Nephron progenitor cell (in vitro differentiated cells): ENCODE results near the gene TSC22D3.
"Not testable (repeated sequence)": the region's sequence is repeated elsewhere in the genome, so short reads cannot be mapped to it uniquely, and the experiment has no call there.

Source experiments
- DNase-seq: peaks from one replicate; pipeline ENCODE4 v3.0.0; 2021
- H3K27ac Mint-ChIP-seq: 2 replicates; pipeline ENCODE4 v1.8.0; 2021; ENCODE audit warnings: mild to moderate bottlenecking, moderate library complexity, mixed read lengths
- H3K27me3 Mint-ChIP-seq: 2 replicates; pipeline ENCODE4 v1.8.0; 2021; ENCODE audit warnings: mild to moderate bottlenecking, low read depth, mixed read lengths; ENCODE audit not compliant: poor library complexity
- H3K36me3 Mint-ChIP-seq: 2 replicates; pipeline ENCODE4 v1.8.0; 2021; ENCODE audit warnings: low read depth, mixed read lengths
- H3K4me1 Mint-ChIP-seq: 2 replicates; pipeline ENCODE4 v1.8.0; 2021; ENCODE audit warnings: mixed read lengths
- H3K4me3 Mint-ChIP-seq: 2 replicates; pipeline ENCODE4 v1.8.0; 2021; ENCODE audit warnings: mild to moderate bottlenecking, moderate library complexity, mixed read lengths
- H3K9me3 Mint-ChIP-seq: 2 replicates; pipeline ENCODE4 v1.8.0; 2021; ENCODE audit warnings: mild to moderate bottlenecking, moderate library complexity, mixed read lengths
- CTCF ChIP-seq: fragments of 200-600 bp; sonication (generic); IDR thresholded peaks from 2 replicates; pipeline ENCODE4 v1.5.0; 2021; ENCODE audit warnings: antibody characterized with exemption

TSC22D3 gene

DNA sequence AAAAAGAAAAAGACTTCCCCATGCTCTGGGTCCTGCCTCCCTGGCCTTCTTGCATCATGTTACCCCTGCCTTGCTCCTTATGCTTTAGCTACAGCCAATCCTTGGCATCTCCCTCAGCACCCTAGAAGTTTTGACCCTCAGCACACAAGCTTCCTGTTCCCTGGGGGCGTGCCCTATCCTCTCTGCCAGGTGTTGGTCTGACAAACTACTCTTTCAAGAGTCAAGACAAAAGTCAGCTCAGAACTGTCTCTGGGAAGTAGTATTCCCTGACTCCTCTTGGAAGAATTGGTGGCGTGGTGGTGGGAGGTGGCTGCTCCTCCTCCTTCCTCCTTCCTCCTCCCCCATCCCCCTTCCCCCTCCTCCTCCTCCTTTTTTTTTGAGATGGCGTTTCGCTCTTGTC is 106.3 kb downstream of the TSC22D3 start:
- H3K9me3 Mint-ChIP-seq: peaks cover 45% of the 10 kb centered on the region
- no peak for DNase-seq
- H3K27me3 Mint-ChIP-seq: peaks cover 14% of the 10 kb centered on the region
- no peak for TF ChIP-seq CTCF
- H3K4me1 Mint-ChIP-seq: peaks cover 26% of the 10 kb centered on the region
- no peak overlapping the region for H3K27ac Mint-ChIP-seq
- peaks cover 16% of the 10 kb centered on the region for H3K36me3 Mint-ChIP-seq
- H3K4me3 Mint-ChIP-seq: peak overlapping the region; percentile 49

DNA sequence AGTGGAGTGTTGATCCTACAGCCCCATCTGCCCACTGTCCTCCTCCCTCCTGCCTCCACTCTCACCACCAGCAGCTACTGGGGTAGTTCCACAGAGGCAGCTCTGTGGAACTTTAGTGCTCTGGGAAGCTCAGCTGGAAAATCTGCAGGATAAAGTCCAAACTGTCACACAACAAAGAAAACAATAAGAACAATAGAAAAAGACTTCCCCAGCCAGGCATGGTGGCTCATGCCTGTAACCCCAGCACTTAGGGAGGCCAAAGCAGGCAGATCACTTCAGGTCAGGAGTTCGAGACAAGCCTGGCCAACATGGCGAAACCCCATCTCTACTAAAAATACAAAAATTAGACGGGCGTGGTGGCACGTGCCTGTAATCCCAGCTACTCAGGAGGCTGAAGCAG is 106.9 kb downstream of the TSC22D3 start:
- Mint-ChIP-seq H3K27me3 (peaks cover 14% of the 10 kb centered on the region), H3K9me3 (peaks cover 46% of the 10 kb centered on the region), H3K4me1 (peaks cover 24% of the 10 kb centered on the region), H3K36me3 (peaks cover 16% of the 10 kb centered on the region)
- H3K27ac Mint-ChIP-seq, DNase-seq, H3K4me3 Mint-ChIP-seq: not testable (repeated sequence)

GRCh38 chrX:107667426-107667825 is 108.2 kb downstream of the TSC22D3 start:
- H3K36me3 Mint-ChIP-seq: peaks cover 16% of the 10 kb centered on the region
- H3K27me3 Mint-ChIP-seq: peaks cover 18% of the 10 kb centered on the region
- no peak for TF ChIP-seq CTCF
- H3K4me1 Mint-ChIP-seq: peaks cover 23% of the 10 kb centered on the region
- H3K4me3 Mint-ChIP-seq: no peak overlapping the region
- DNase-seq: no peak
- peaks cover 42% of the 10 kb centered on the region for H3K9me3 Mint-ChIP-seq
- H3K27ac Mint-ChIP-seq: no peak overlapping the region

DNA sequence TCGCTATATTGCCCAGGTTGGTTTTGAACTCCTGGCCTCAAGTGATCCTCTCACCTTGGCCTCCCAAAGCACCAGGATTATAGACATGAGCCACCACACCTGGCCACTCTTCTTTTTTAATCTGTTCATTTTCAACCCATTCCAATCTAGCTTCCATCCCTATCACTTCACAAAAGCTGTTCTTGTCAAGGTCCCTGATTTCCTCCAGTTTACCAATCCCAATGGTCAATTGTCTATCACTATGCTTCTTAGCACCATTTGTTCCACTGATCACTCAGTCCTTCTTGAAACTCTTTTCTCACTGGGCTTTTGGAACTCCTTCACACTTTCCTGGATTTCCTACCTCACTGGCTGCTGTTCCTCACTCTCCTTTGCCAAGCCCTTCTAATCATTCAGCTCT is 108.7 kb downstream of the TSC22D3 start:
- DNase-seq: no peak
- no peak overlapping the region for H3K27ac Mint-ChIP-seq
- H3K36me3 Mint-ChIP-seq: peaks cover 16% of the 10 kb centered on the region
- peaks cover 28% of the 10 kb centered on the region for H3K4me1 Mint-ChIP-seq
- no peak overlapping the region for H3K4me3 Mint-ChIP-seq
- H3K9me3 Mint-ChIP-seq: peaks cover 44% of the 10 kb centered on the region
- TF ChIP-seq CTCF: no peak
- peaks cover 20% of the 10 kb centered on the region for H3K27me3 Mint-ChIP-seq
